ENCODE results near the gene CDC42BPB. TPM values are rescaled to one million over a fixed set of nuclear protein-coding genes. Genes with fewer than 3 reads are reported as not detected.

Gene CDC42BPB
- total and polyA plus RNA-seq, 2 of the 4 experiments (the other 2 are of a cell fraction) = 49.1 to 81.4 TPM

DNA sequence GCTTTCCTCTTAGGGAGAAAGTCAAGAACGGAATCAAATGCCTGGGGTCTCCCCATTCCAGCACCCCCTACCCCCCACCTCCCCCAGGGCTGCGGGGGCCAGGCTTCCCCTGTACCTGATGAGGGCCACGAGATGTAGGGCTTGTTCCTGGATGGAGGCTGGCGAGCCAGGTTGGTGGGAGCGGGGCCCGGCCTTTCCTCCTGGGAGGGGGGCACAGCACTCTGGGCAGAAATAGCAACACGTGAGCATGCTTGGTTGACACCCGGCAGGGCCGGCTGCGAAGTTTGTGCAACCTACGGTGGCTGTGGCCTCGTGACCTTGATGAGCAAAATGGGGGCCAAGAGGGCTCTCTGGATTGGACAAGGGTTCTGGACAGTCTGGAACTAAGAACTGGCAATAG is 119.2 kb downstream of the CDC42BPB start:
- no peak overlapping the region for H3K4ac ChIP-seq (ENCODE audit: low read depth, low read length)
- H2BK120ac ChIP-seq (ENCODE audit: low read depth, low read length) = no peak overlapping the region
- H3K27ac ChIP-seq (ENCODE audit: insufficient read depth, low read length) = no peak overlapping the region
- no peak overlapping the region for H2AK9ac ChIP-seq (replicated peaks; ENCODE audit: low read depth, low read length, poor library complexity)
- H3K36me3 ChIP-seq (ENCODE audit: control insufficient read depth, insufficient read depth, low read length) = peaks cover 62% of the 10 kb centered on the region
- H2AK5ac ChIP-seq (ENCODE audit: low read depth, low read length) = no peak overlapping the region
- no peak overlapping the region for H3K4me3 ChIP-seq (ENCODE audit: insufficient read depth, low read depth, low read length)
- no peak overlapping the region for H3K4me2 ChIP-seq (ENCODE audit: low read depth, low read length)
- ChIA-PET POLR2A (ENCODE audit: unreplicated experiment) (no interaction called here), CTCF (no interaction called here)
- no peaks in the 10 kb centered on the region for H3K27me3 ChIP-seq (ENCODE audit: control insufficient read depth, insufficient read depth, low read length)
- no peak overlapping the region for H3K23ac ChIP-seq (ENCODE audit: low read depth, low read length)
- H2BK20ac ChIP-seq (ENCODE audit: low read depth, low read length) = no peak overlapping the region
- TF ChIP-seq BHLHE40 (IDR thresholded peaks at IDR 0.05; ENCODE audit: low read depth, low read length) = no peak
- TF ChIP-seq CEBPB (IDR thresholded peaks at IDR 0.05; ENCODE audit: low read depth, low read length) = no peak
- no peak for TF ChIP-seq RFX5 (IDR thresholded peaks at IDR 0.05; ENCODE audit: low read depth, low read length)
- TF ChIP-seq MAFK (IDR thresholded peaks at IDR 0.05; ENCODE audit: low read depth, low read length) = no peak
- TF ChIP-seq, protein P1, sequence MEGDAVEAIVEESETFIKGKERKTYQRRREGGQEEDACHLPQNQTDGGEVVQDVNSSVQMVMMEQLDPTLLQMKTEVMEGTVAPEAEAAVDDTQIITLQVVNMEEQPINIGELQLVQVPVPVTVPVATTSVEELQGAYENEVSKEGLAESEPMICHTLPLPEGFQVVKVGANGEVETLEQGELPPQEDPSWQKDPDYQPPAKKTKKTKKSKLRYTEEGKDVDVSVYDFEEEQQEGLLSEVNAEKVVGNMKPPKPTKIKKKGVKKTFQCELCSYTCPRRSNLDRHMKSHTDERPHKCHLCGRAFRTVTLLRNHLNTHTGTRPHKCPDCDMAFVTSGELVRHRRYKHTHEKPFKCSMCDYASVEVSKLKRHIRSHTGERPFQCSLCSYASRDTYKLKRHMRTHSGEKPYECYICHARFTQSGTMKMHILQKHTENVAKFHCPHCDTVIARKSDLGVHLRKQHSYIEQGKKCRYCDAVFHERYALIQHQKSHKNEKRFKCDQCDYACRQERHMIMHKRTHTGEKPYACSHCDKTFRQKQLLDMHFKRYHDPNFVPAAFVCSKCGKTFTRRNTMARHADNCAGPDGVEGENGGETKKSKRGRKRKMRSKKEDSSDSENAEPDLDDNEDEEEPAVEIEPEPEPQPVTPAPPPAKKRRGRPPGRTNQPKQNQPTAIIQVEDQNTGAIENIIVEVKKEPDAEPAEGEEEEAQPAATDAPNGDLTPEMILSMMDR (conservative IDR thresholded peaks at IDR 0.05; ENCODE audit: low read depth, low read length) = no peak
- no peak for TF ChIP-seq NFE2L2 (IDR thresholded peaks at IDR 0.05; ENCODE audit: low read depth, low read length)
- H3K9me3 ChIP-seq (ENCODE audit: control insufficient read depth, insufficient read depth, low read length) = no peaks in the 10 kb centered on the region
- WGBS, 2 experiments (ENCODE audit: extremely low coverage in 2 of 2, insufficient read length in 1 of 2) = 87% methylated on average over 3 of the region's 12 CpGs; no CpG with 5 or more reads in 1 of the 2 experiments
- H4K5ac ChIP-seq (ENCODE audit: low read depth, low read length) = no peak overlapping the region
- DNase-seq (no peak), ATAC-seq (ENCODE audit: low read depth) (no peak)
- H2AFZ ChIP-seq (replicated peaks; ENCODE audit: low read length, poor library complexity) = no peak overlapping the region
- no TSS peak for BruUV-seq (replicated peaks)
- H4K20me1 ChIP-seq (ENCODE audit: insufficient read depth, low read length) = peaks cover 15% of the 10 kb centered on the region
- H3K9me1 ChIP-seq (ENCODE audit: insufficient read depth, low read length) = peaks cover 6% of the 10 kb centered on the region; the same call in 1 of the 2 replicates
- H2BK15ac ChIP-seq (ENCODE audit: low read depth, low read length) = no peak overlapping the region
- no peak overlapping the region for H3K9ac ChIP-seq (ENCODE audit: low read depth, low read length)
- no peak overlapping the region for H2BK5ac ChIP-seq (ENCODE audit: low read depth, low read length, poor library complexity, severe bottlenecking)
- H3K18ac ChIP-seq (ENCODE audit: low read depth, low read length) = no peak overlapping the region
- no peak overlapping the region for H3K14ac ChIP-seq (replicated peaks; ENCODE audit: low read depth, low read length)
- no peak overlapping the region for H4K8ac ChIP-seq (ENCODE audit: low read depth in 2 of 2, low read length in 2 of 2)
- dilution Hi-C loops (cut with HindIII; ENCODE audit: low sequenced_read_pairs, unreplicated experiment) (no loop called here), in situ Hi-C loops (cut with MboI; ENCODE audit: low sequenced_read_pairs) (no loop called here), intact Hi-C loops (cut with micrococcal nuclease) (no loop called here)
- no peak overlapping the region for H3K56ac ChIP-seq (ENCODE audit: extremely low read depth, insufficient read depth, low read length)
- H3K79me1 ChIP-seq (ENCODE audit: low read depth in 1 of 2, low read length in 2 of 2) = peaks cover 0 to 42% of the 10 kb centered on the region in 2 experiments; a peak in 3 of 4 replicates
- no peaks in the 10 kb centered on the region; the same call in 1 of the 2 replicates for H3K4me1 ChIP-seq (ENCODE audit: control insufficient read depth, insufficient read depth, low read length)
- H4K91ac ChIP-seq (ENCODE audit: insufficient read depth, low read depth, low read length) = no peak overlapping the region
